Mesothelial cell of epicardium (in vitro differentiated cells): ENCODE results near the gene EFCAB13. TPM values are rescaled to one million over a fixed set of nuclear protein-coding genes. Genes with fewer than 3 reads are reported as not detected.
A peak's percentile ranks its signal among the peaks of the same experiment; 100 is the strongest.
"Not testable (repeated sequence)": the region's sequence is repeated elsewhere in the genome, so short reads cannot be mapped to it uniquely, and the experiment has no call there.

Source experiments
- DNase-seq, 2 experiments: peaks; one replicate each; pipeline ENCODE4 v3.0.0; 2021; ENCODE audit warnings: low spot score in 2 of 2; ENCODE audit not compliant: unreplicated experiment in 2 of 2
- H3K27ac Mint-ChIP-seq: 2 replicates; pipeline ENCODE4 v1.8.0; 2021; ENCODE audit warnings: mixed read lengths
- H3K27me3 Mint-ChIP-seq: 2 replicates; pipeline ENCODE4 v1.8.0; 2021; ENCODE audit warnings: low read depth, mixed read lengths
- H3K36me3 Mint-ChIP-seq: 2 replicates; pipeline ENCODE4 v1.8.0; 2021; ENCODE audit warnings: mixed read lengths
- H3K4me1 Mint-ChIP-seq: 2 replicates; pipeline ENCODE4 v1.8.0; 2021; ENCODE audit warnings: mixed read lengths
- H3K4me3 Mint-ChIP-seq: 2 replicates; pipeline ENCODE4 v1.8.0; 2021; ENCODE audit warnings: mild to moderate bottlenecking, moderate library complexity, mixed read lengths
- H3K9me3 Mint-ChIP-seq: 2 replicates; pipeline ENCODE4 v1.8.0; 2021; ENCODE audit warnings: mixed read lengths
- total RNA-seq: library from RNA; stranded (reverse); gene quantifications from 3 replicates; pipeline ENCODE4 v1.2.1, GENCODE V29; 2021
- TF ChIP-seq, protein P1 (sequence below): fragments of 200-600 bp; sonication (generic); IDR thresholded peaks from one replicate; pipeline ENCODE4 v1.5.0; 2021; ENCODE audit warnings: antibody characterized with exemption; ENCODE audit not compliant: unreplicated experiment

The EFCAB13 gene
- total RNA-seq, 1 donor from 2014 or later, result 4.8 TPM

DNA sequence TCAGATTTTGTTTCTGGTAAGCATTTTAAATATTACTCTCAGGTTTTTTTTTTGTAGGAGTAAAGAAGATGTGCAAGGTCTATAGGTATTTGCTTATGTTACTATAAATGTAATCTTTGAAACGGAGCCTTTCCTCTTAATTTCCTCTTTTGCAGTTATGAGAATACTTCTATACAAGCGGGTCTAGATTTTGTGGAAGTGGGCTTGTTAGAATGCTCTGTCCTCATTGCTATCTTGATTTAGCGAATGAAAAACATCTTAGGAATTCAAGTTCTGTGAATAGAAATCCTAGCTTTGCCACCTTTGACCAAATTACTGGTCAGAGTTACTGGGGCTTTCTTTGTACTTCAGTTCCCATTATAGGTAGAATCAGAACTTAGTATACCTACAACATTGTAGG lies 80.3 kb downstream of the EFCAB13 start:
- H3K27me3 Mint-ChIP-seq, result no peaks in the 10 kb centered on the region
- no peaks in the 10 kb centered on the region for H3K36me3 Mint-ChIP-seq
- no peaks in the 10 kb centered on the region for H3K9me3 Mint-ChIP-seq

DNA sequence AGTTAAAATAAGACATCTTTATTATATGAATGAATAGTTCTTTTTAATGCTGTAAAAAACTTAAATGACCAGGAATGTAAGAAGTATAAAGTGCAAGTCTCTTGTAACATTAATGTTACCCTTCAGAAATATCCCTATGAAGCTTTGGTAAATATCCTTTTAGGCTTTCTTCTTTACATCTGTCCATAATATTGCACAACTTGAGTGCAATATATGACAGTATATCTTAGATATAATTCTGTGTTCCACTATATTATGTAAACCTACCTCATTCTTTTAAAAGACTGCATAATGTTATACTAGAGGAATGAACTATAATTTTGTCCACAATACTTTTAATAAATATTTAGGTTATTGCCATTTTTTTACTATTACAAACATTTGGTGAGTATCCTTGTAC lies 81.1 kb downstream of the EFCAB13 start:
- no peak overlapping the region for H3K4me3 Mint-ChIP-seq
- H3K27me3 Mint-ChIP-seq, result no peaks in the 10 kb centered on the region
- H3K4me1 Mint-ChIP-seq, result peaks cover 6% of the 10 kb centered on the region
- TF ChIP-seq, protein P1, sequence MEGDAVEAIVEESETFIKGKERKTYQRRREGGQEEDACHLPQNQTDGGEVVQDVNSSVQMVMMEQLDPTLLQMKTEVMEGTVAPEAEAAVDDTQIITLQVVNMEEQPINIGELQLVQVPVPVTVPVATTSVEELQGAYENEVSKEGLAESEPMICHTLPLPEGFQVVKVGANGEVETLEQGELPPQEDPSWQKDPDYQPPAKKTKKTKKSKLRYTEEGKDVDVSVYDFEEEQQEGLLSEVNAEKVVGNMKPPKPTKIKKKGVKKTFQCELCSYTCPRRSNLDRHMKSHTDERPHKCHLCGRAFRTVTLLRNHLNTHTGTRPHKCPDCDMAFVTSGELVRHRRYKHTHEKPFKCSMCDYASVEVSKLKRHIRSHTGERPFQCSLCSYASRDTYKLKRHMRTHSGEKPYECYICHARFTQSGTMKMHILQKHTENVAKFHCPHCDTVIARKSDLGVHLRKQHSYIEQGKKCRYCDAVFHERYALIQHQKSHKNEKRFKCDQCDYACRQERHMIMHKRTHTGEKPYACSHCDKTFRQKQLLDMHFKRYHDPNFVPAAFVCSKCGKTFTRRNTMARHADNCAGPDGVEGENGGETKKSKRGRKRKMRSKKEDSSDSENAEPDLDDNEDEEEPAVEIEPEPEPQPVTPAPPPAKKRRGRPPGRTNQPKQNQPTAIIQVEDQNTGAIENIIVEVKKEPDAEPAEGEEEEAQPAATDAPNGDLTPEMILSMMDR, result no peak
- DNase-seq, result no peak
- no peak overlapping the region for H3K27ac Mint-ChIP-seq
- H3K36me3 Mint-ChIP-seq, result no peaks in the 10 kb centered on the region
- H3K9me3 Mint-ChIP-seq, result no peaks in the 10 kb centered on the region

More for the DNA sequence above, 80.3 kb downstream of the EFCAB13 start:
- H3K27ac Mint-ChIP-seq, result no peak overlapping the region
- H3K4me3 Mint-ChIP-seq, result no peak overlapping the region
- TF ChIP-seq, protein P1, result no peak
- H3K4me1 Mint-ChIP-seq, result peaks cover 6% of the 10 kb centered on the region
- DNase-seq, result no peak

DNA sequence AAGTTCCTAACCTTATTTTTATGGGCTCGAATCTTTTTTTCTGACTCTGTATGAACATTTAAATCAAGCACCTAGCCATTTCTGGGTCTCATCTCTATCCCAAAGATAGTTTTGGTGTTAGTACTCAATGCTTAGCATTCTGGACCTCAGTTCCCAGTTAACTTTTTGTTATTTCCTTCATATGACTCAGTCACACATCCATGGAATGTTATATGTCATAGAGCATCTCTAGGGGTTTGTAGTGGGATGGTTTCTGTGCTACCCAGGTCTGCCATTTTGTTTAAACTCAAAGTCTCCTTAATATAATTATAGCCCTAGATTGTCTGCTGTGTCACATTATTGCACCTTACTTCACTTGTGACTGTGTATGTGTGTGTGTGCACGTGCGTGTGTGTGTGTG lies 90.1 kb downstream of the EFCAB13 start:
- no peaks in the 10 kb centered on the region for H3K27me3 Mint-ChIP-seq
- no peaks in the 10 kb centered on the region for H3K4me1 Mint-ChIP-seq
- TF ChIP-seq, protein P1, result no peak
- H3K27ac Mint-ChIP-seq, result no peak overlapping the region
- H3K36me3 Mint-ChIP-seq, result no peaks in the 10 kb centered on the region
- DNase-seq, result no peak
- H3K4me3 Mint-ChIP-seq, result no peak overlapping the region
- H3K9me3 Mint-ChIP-seq, result peaks cover 4% of the 10 kb centered on the region

DNA sequence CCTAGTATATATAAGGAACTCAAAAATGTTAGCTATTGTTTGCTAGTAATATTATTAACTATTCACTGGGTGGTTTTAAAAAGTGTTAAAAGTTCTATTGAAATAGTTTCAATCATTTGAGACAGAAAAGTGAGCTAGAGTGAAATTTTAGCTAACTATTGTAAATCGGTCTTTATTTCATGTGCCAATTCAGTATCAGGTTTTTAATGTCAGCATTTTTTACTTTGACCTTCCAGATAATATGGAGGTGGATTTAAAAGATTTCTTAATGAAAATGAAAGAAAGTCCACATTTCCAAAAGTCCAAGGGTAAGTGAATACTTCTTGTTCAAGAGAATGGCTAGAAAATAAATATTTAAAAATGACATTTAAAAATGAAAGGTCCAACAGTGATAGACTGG lies 90.9 kb downstream of the EFCAB13 start:
- no peaks in the 10 kb centered on the region for H3K4me1 Mint-ChIP-seq
- no peaks in the 10 kb centered on the region for H3K27me3 Mint-ChIP-seq
- peaks cover 4% of the 10 kb centered on the region for H3K9me3 Mint-ChIP-seq
- H3K36me3 Mint-ChIP-seq, result no peaks in the 10 kb centered on the region
- H3K27ac Mint-ChIP-seq, result no peak overlapping the region
- no peak overlapping the region for H3K4me3 Mint-ChIP-seq
- TF ChIP-seq, protein P1, result no peak
- DNase-seq, result no peak

DNA sequence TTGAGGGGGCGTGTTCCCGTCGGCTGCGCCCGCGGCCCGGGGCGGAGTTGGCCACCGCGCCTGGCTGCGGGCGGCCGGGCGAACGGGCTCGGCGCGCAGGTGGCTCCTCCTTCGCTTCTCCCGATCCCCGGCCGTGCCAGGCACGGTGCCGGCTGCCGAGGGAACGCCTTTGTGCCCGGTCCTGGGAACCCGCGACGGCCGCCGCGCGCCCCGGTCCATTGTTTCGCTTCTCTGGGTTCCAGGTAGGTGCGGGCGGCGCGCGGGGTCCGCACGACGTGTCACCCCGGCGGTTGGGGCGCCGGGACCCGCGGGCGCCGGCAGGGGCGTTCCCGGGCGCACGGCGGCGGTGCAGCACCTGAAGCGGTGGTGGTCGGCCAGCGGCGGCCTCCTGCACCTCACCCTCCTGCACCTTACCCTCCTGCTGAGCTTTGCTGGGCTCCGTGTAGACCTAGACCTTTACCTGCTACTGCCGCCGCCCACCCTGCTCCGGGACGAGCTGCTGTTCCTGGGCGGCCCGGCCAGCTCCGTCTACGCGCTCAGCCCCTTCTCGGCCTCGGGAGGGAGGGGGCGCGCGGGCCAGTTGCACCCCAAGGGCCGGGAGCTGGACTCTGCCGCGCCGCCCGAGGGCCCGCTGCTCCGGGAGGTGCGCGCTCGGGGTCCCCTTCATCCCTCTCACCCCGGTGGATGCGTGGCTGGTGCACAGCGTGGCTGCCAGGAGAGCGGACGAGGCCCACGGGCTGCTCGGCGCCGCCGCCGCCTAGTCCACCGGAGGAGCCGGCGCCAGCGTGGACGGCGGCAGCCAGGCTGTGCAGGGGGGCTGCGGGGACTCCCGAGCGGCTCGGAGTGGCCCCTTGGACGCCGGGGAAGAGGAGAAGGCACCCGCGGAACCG lies 99.9 kb downstream of the EFCAB13 start:
- Mint-ChIP-seq H3K4me1 (peaks cover 6% of the 10 kb centered on the region), H3K4me3 (peak overlapping the region; percentile 70)

DNA sequence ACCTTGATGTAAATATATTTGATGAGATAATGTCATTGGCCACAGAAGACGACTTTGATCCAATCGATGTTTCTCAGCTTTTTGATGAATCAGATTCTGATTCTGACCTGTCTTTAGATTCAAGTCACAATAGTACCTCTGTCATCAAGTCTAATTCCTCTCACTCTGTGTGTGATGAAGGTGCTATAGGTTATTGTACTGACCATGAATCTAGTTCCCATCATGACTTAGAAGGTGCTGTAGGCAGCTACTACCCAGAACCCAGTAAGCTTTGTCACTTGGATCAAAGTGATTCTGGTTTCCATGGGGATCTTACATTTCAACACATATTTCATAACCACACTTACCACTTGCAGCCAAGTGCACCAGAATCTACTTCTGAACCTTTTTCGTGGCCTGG lies 101.5 kb downstream of the EFCAB13 start:
- DNase-seq, H3K4me1 Mint-ChIP-seq, H3K4me3 Mint-ChIP-seq, H3K27ac Mint-ChIP-seq, H3K9me3 Mint-ChIP-seq: not testable (repeated sequence)
- Mint-ChIP-seq H3K36me3 (peaks cover 24% of the 10 kb centered on the region), H3K27me3 (peaks cover 18% of the 10 kb centered on the region)

More for the DNA sequence above, 99.9 kb downstream of the EFCAB13 start:
- peak; percentile 23 to 51 for DNase-seq
- TF ChIP-seq, protein P1, result no peak
- Mint-ChIP-seq H3K36me3 (peaks cover 24% of the 10 kb centered on the region), H3K27ac (peak overlapping the region; percentile 56), H3K27me3 (peaks cover 18% of the 10 kb centered on the region), H3K9me3 (peaks cover 9% of the 10 kb centered on the region)

DNA sequence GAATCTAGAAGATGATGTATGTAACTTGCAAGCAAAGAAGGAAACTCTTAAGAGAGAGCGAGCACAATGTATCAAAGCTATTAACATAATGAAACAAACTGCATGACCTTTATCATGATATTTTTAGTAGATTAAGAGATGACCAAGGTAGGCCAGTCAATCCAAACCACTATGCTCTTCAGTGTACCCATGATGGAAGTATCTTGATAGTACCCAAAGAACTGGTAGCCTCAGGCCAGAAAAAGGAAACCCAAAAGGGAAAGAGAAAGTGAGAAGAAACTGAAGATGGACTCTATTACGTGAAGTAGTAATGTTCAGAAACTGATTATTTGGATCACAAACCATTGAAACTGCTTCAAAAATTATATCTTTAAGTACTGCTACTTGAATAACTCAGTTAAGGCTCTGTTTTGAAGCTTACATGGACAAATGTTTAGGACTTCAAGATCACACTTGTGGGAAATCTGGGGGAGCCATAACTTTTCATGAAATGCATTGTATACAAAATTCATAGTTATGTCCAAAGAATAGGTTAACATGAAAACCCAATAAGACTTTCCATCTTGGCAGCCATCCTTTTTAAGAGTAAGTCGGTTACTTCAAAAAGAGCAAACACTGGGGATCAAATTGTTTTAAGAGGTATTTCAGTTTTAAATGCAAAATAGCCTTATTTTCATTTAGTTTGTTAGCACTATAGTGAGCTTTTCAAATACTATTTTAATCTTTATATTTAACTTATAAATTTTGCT lies 102.3 kb downstream of the EFCAB13 start:
- H3K4me1 Mint-ChIP-seq, H3K9me3 Mint-ChIP-seq, H3K4me3 Mint-ChIP-seq, H3K27ac Mint-ChIP-seq, DNase-seq: not testable (repeated sequence)
- Mint-ChIP-seq H3K36me3 (peaks cover 24% of the 10 kb centered on the region), H3K27me3 (peaks cover 18% of the 10 kb centered on the region)
